Activated CD4-positive, alpha-beta memory T cell treated with anti-CD3 and anti-CD28 coated beads for 36 hours (primary cell): Measurements from ENCODE around the gene STARD7. TPM values are rescaled to one million over a fixed set of nuclear protein-coding genes. Genes with fewer than 3 reads are reported as not detected.

Experiments used
- CTCF ChIA-PET: fragments of 350-600 bp; sonication (Branson Sonifier 250); formaldehyde crosslinking; loops from one replicate; lab custom pipeline; 2021; ENCODE audit warnings: antibody characterized with exemption, inconsistent platforms; lab: Charles Lee
- POLR2A ChIA-PET: fragments of 350-600 bp; sonication (Branson Sonifier 250); formaldehyde crosslinking; loops from one replicate; lab custom pipeline; 2021; ENCODE audit warnings: antibody characterized with exemption; lab: Charles Lee
- DNase-seq: peaks from one replicate; pipeline ENCODE4 v3.0.0-alpha.2; 2020
- H3K27ac Mint-ChIP-seq: one replicate; pipeline ENCODE4 v1.8.0; 2021; ENCODE audit warnings: mixed read lengths
- H3K27me3 Mint-ChIP-seq: one replicate; pipeline ENCODE4 v1.8.0; 2021; ENCODE audit warnings: mixed read lengths
- H3K36me3 Mint-ChIP-seq: one replicate; pipeline ENCODE4 v1.8.0; 2021; ENCODE audit warnings: mixed read lengths
- H3K4me1 Mint-ChIP-seq: one replicate; pipeline ENCODE4 v1.8.0; 2021; ENCODE audit warnings: low read depth, mixed read lengths
- H3K4me3 Mint-ChIP-seq: one replicate; pipeline ENCODE4 v1.8.0; 2021; ENCODE audit warnings: mild to moderate bottlenecking, mixed read lengths
- H3K9me3 Mint-ChIP-seq: one replicate; pipeline ENCODE4 v1.8.0; 2021; ENCODE audit warnings: mixed read lengths
- intact Hi-C: fragments of 100-400 bp; cut with micrococcal nuclease; formaldehyde crosslinking; loops from one replicate; pipeline ENCODE4 v1.15.1; 2023
- total RNA-seq, 2 experiments: library from RNA; stranded (reverse); gene quantifications; one replicate each; pipeline ENCODE4 v1.2.3, GENCODE V29; 2021

Gene STARD7
- total RNA-seq, 2 experiments from 2014 or later, result 173 to 181 TPM

DNA sequence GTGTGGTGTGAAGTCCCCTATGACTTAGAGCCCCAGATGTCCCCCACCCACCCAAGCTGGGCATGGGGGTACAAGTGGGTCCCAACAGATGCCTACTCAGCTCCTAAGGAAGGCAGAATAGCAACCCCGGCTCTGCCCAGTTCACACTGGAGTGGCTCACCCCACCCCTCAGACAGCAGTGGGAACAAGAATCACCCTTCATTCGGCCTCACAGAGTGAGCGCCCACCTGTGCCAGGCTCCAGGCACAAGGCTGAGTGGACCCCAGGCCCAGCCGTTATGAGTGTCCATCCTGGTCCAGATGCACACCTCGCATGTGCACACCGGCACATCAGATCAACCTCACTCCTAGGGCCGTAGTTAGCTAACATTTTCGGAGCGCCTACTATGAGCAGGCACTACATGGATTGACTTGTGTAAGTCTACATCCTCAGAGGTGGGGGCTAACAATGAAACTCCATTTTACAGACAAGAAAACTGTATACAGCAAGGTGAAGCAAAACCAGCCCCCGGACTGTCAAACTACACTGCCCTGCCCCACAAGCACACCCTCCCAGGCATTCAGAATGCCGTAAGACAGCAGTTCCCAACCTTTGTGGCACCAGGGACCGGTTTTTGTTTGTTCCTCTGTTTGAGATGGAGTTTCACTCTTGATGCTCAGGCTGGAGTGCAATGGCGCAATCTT lies 67.5 kb downstream of the STARD7 start:
- Mint-ChIP-seq H3K4me1 (peaks cover 32% of the 10 kb centered on the region), H3K27ac (peak overlapping the region; percentile 95), H3K36me3 (peaks cover 34% of the 10 kb centered on the region), H3K4me3 (peak overlapping the region; percentile 96), H3K9me3 (no peaks in the 10 kb centered on the region), H3K27me3 (peaks cover 3% of the 10 kb centered on the region)
- DNase-seq, result no peak
- POLR2A ChIA-PET, result interaction anchor here (0.9 to 11.0 kb wide), 7 partner anchors 10 to 126 kb away, joined by 4 to 173 read pairs (median 10); partner anchors contain the start of genes CIAO1, STARD7 and TMEM127
- CTCF ChIA-PET, result interaction anchor here (0.6 to 13.8 kb wide), 15 partner anchors 9 to 149 kb away, joined by 3 to 474 read pairs (median 7); partner anchors contain the start of genes ADRA2B, ANKRD36C and STARD7
- intact Hi-C loops, result no loop called here

- no peak overlapping the region for H3K4me3 Mint-ChIP-seq
- ChIA-PET POLR2A (interaction anchor here (0.8 to 5.1 kb wide), 5 partner anchors 9 to 68 kb away, joined by 3 to 46 read pairs (median 9); no protein-coding TSS in a partner anchor), CTCF (interaction anchor here (0.5 to 13.8 kb wide), 29 partner anchors 8 to 197 kb away, joined by 3 to 474 read pairs (median 5); partner anchors contain the start of genes ADRA2B and STARD7)
- peaks cover 32% of the 10 kb centered on the region for H3K4me1 Mint-ChIP-seq
- peaks cover 2% of the 10 kb centered on the region for H3K27me3 Mint-ChIP-seq
- H3K36me3 Mint-ChIP-seq, result peaks cover 25% of the 10 kb centered on the region
- no peaks in the 10 kb centered on the region for H3K9me3 Mint-ChIP-seq
- no peak overlapping the region for H3K27ac Mint-ChIP-seq
- intact Hi-C loops, result no loop called here
- no peak for DNase-seq
These were observed 69.4 kb downstream of the STARD7 start for GRCh38 chr2:96139181-96139758.

GRCh38 chr2:96138179-96139145 lies 70.2 kb downstream of the STARD7 start, which contains the start of gene ASTL:
TSS of gene ASTL (minus strand) at chr2:96138502. CDS start at chr2:96138436, 66 bp downstream.
- Mint-ChIP-seq H3K27ac (peak within 1 kb of the TSS; percentile 23), H3K4me1 (peaks cover 32% of the 10 kb centered on the region), H3K36me3 (peaks cover 17% of the 10 kb centered on the region), H3K9me3 (no peaks in the 10 kb centered on the region), H3K4me3 (no peak within 1 kb of the TSS), H3K27me3 (no peaks in the 10 kb centered on the region)
- CTCF ChIA-PET, result interaction anchor here (0.5 to 13.8 kb wide), 32 partner anchors 8 to 198 kb away, joined by 3 to 474 read pairs (median 5); partner anchors contain the start of genes ADRA2B and STARD7
- POLR2A ChIA-PET, result interaction anchor here (0.6 to 5.1 kb wide), 6 partner anchors 9 to 416 kb away, joined by 3 to 46 read pairs (median 6); no protein-coding TSS in a partner anchor
- intact Hi-C loops, result loop anchor here (1.0 kb wide), 1 partner anchor 36 kb away; no protein-coding TSS in a partner anchor
- DNase-seq, result peak; percentile 75

DNA sequence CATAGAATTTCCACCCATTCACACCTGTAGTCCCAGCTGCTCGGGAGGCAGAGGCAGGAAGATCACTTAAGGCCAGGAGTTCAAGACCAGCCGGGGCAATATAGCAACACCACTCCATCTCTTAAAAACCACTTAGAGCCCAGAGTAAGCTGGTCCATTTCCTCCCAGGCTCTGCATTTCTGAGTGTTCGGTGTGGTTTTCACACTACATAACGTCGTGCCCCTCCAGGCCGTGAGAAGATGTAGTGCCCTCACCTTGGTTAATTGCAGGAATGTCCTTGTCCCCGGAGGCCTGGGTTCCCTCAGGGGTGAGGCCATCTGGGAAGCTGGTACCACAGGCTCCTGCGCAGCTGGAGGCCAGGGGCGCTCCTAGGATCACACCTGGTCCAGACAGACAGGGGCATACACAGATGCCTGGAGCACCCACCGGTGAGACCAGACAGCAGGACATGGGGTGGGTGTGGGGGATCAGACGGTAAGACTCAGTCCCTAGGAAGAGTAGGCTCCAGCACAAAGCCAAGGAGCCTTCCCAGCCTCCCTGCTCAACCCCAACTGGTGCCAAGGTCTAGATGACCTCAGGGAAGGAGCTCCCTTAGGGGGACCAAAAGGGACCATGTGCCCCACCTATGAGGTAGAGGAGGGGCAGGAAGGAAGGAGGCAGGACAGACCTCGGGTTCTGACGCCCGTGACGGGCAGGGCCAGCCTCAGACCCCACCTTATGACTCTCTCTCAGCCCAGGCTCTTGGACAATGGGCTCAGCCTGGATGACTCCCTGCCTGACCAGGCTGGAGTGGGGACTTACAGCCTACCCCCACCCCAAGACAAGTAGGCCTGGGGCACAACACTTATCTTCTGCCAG lies 71.1 kb downstream of the STARD7 start:
- Mint-ChIP-seq H3K4me3 (no peak overlapping the region), H3K9me3 (no peaks in the 10 kb centered on the region), H3K27ac (peak overlapping the region; percentile 33), H3K4me1 (peaks cover 25% of the 10 kb centered on the region), H3K27me3 (no peaks in the 10 kb centered on the region), H3K36me3 (peaks cover 8% of the 10 kb centered on the region)
- intact Hi-C loops, result loop anchor here (1.0 kb wide), 1 partner anchor 37 kb away; no protein-coding TSS in a partner anchor
- ChIA-PET POLR2A (interaction anchor here (1.6 to 5.1 kb wide), 4 partner anchors 10 to 70 kb away, joined by 3 to 46 read pairs (median 18); no protein-coding TSS in a partner anchor), CTCF (interaction anchor here (1.0 to 13.8 kb wide), 14 partner anchors 10 to 145 kb away, joined by 3 to 474 read pairs (median 13); partner anchors contain the start of gene ADRA2B)
- no peak for DNase-seq

DNA sequence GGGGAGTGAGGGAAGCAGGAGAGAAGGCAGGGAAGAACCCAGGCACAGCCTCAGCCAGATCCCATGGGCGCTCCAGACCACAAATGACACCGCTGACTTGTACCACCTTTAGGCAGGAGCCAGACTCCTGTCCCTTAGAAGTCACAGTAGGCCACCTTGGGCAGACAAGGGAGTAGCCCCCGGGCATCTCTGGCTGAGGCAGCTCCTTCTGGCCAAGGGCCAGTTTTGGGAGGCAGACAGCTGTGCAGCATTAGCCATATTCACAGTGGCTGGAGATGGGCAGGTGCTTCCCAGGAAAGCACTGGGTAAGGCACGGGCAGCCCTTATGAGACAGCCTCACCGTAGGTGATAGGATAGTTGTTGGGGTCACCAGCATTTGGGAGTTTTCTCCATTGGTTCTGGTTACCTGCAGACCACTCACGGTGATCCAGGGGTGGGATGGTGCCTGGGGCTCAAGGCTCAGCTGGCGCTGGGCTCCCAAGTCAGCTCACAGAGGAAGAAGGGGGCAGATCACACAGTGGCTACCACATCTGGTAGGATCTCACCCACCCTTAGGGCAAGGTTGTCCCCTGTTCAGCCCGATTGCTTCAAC lies 72.4 kb downstream of the STARD7 start:
- H3K9me3 Mint-ChIP-seq, result no peaks in the 10 kb centered on the region
- ChIA-PET POLR2A (interaction anchor here (1.1 to 5.1 kb wide), 2 partner anchors 28 to 38 kb away, joined by 3 to 27 read pairs; no protein-coding TSS in a partner anchor), CTCF (interaction anchor here (0.9 to 13.8 kb wide), 5 partner anchors 19 to 131 kb away, joined by 3 to 474 read pairs (median 22); partner anchors contain the start of gene ADRA2B)
- H3K27ac Mint-ChIP-seq, result no peak overlapping the region
- no peaks in the 10 kb centered on the region for H3K36me3 Mint-ChIP-seq
- peaks cover 21% of the 10 kb centered on the region for H3K4me1 Mint-ChIP-seq
- intact Hi-C loops, result no loop called here
- H3K4me3 Mint-ChIP-seq, result no peak overlapping the region
- no peak for DNase-seq
- no peaks in the 10 kb centered on the region for H3K27me3 Mint-ChIP-seq

- Mint-ChIP-seq H3K27ac (no peak overlapping the region), H3K4me3 (no peak overlapping the region), H3K4me1 (peaks cover 23% of the 10 kb centered on the region), H3K9me3 (no peaks in the 10 kb centered on the region), H3K27me3 (no peaks in the 10 kb centered on the region), H3K36me3 (no peaks in the 10 kb centered on the region)
- POLR2A ChIA-PET, result interaction anchor here (1.1 kb wide), 1 partner anchor 39 kb away, joined by 3 read pairs; no protein-coding TSS in a partner anchor
- intact Hi-C loops, result no loop called here
- CTCF ChIA-PET, result interaction anchor here (1.0 to 13.8 kb wide), 4 partner anchors 19 to 39 kb away, joined by 3 to 474 read pairs (median 6); no protein-coding TSS in a partner anchor
- DNase-seq, result no peak
These were observed 73.0 kb downstream of the STARD7 start for GRCh38 chr2:96135621-96136020.

GRCh38 chr2:96135171-96135570 lies 73.5 kb downstream of the STARD7 start:
- H3K27me3 Mint-ChIP-seq, result no peaks in the 10 kb centered on the region
- H3K9me3 Mint-ChIP-seq, result no peaks in the 10 kb centered on the region
- ChIA-PET POLR2A (interaction anchor here (1.1 kb wide), 1 partner anchor 39 kb away, joined by 3 read pairs; no protein-coding TSS in a partner anchor), CTCF (interaction anchor here (1.0 to 1.2 kb wide), 3 partner anchors 18 to 39 kb away, joined by 3 to 8 read pairs (median 3); no protein-coding TSS in a partner anchor)
- no peak for DNase-seq
- peaks cover 28% of the 10 kb centered on the region for H3K4me1 Mint-ChIP-seq
- no peak overlapping the region for H3K4me3 Mint-ChIP-seq
- H3K36me3 Mint-ChIP-seq, result no peaks in the 10 kb centered on the region
- intact Hi-C loops, result no loop called here
- H3K27ac Mint-ChIP-seq, result no peak overlapping the region

Other genes with a start within 250 kb of the STARD7 start
- gene ANKRD36C, start 217.0 kb downstream of the STARD7 start, total RNA-seq, result 10 to 100 TPM; 32.4 to 37.3 TPM
- 10 to 100 TPM; 15.4 to 16.4 TPM for gene GPAT2, start 173.9 kb downstream of the STARD7 start, total RNA-seq
- under 1 TPM; 0.21 to 0.36 TPM for gene ADRA2B, start 92.3 kb downstream of the STARD7 start, total RNA-seq
- gene ASTL, start 70.3 kb downstream of the STARD7 start, total RNA-seq, result 1 to 10 TPM; 1.8 to 2.4 TPM
- gene DUSP2, start 63.4 kb downstream of the STARD7 start, total RNA-seq, result 100 to 1,000 TPM; 522 to 539 TPM
- 10 to 100 TPM; 19.3 to 22.2 TPM for gene TMEM127, start 57.2 kb upstream of the STARD7 start, total RNA-seq
- 10 to 100 TPM; 86.6 to 87.1 TPM for gene CIAO1, start 57.4 kb upstream of the STARD7 start, total RNA-seq
- gene SNRNP200, start 96.7 kb upstream of the STARD7 start, total RNA-seq, result 100 to 1,000 TPM; 165 to 175 TPM
- 10 to 100 TPM; 30.2 TPM for gene ITPRIPL1, start 116.5 kb upstream of the STARD7 start, total RNA-seq
- 10 to 100 TPM; 96.9 to 98.8 TPM for gene NCAPH, start 126.9 kb upstream of the STARD7 start, total RNA-seq